ENCODE measurements around the gene NPIPA8. TPM values are rescaled to one million over a fixed set of nuclear protein-coding genes. Genes with fewer than 3 reads are reported as not detected.
"Not testable (repeated sequence)": the region's sequence is repeated elsewhere in the genome, so short reads cannot be mapped to it uniquely, and the experiment has no call there.

NPIPA8 gene
- total and polyA plus RNA-seq, 2 experiments from 2014 or later, result not detected

DNA sequence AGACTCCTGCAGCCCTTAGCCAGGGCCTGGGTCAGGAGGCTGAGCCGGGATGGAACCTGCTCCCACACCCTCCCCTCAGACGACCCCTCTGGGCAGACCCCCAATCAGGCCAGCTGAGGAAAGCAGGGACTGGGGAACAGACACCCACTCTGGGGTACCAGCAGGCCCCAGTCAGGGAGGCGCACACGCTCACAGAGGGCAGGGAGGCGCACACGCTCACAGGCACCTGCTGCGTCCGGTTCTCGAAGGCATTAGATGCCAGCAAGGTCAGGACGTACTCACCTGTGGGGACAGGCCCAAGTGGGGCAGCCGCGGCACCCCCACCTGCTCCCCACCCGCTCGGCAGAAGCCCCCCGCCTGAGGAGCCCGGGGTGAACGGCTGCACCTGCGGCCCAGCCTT lies 8.1 kb upstream of the NPIPA8 start:
- ATAC-seq; H3K4me1 ChIP-seq (ENCODE audit: insufficient read depth); H3F3A ChIP-seq (replicated peaks; ENCODE audit: low read depth): not testable (repeated sequence)

GRCh38 chr16:18341986-18342385 lies 5.5 kb upstream of the NPIPA8 start:
- H3K4me3 Mint-ChIP-seq; DNase-seq (ENCODE audit: low spot score); H3K27me3 ChIP-seq (ENCODE audit: insufficient read depth); H3K79me2 ChIP-seq (replicated peaks; ENCODE audit: insufficient read depth); H3K4me2 ChIP-seq; H3K27me3 Mint-ChIP-seq (ENCODE audit: insufficient read depth, low read depth, poor library complexity); H3K9me3 Mint-ChIP-seq; H3K27ac ChIP-seq (ENCODE audit: low read depth); H3K4me3 ChIP-seq; H3K9me2 ChIP-seq (ENCODE audit: insufficient read depth); H3K4me1 ChIP-seq (ENCODE audit: insufficient read depth); H4K20me1 ChIP-seq (replicated peaks; ENCODE audit: insufficient read depth); ATAC-seq; H2AFZ ChIP-seq; H3K36me3 ChIP-seq (ENCODE audit: insufficient read depth); H3F3A ChIP-seq (replicated peaks; ENCODE audit: low read depth); H3K27ac Mint-ChIP-seq; H3K36me3 Mint-ChIP-seq (ENCODE audit: low read depth); H3K4me1 Mint-ChIP-seq: not testable (repeated sequence)

More for the DNA sequence above, 8.1 kb upstream of the NPIPA8 start:
- not testable (repeated sequence) for H3K36me3 ChIP-seq (ENCODE audit: insufficient read depth); H3K4me3 ChIP-seq; H3K9me2 ChIP-seq (ENCODE audit: insufficient read depth); H3K4me1 Mint-ChIP-seq; H3K79me2 ChIP-seq (replicated peaks; ENCODE audit: insufficient read depth); H3K4me3 Mint-ChIP-seq; H3K27me3 ChIP-seq (ENCODE audit: insufficient read depth); H3K27me3 Mint-ChIP-seq (ENCODE audit: insufficient read depth, low read depth, poor library complexity); H3K36me3 Mint-ChIP-seq (ENCODE audit: low read depth); H3K4me2 ChIP-seq; H3K9me3 Mint-ChIP-seq; H4K20me1 ChIP-seq (replicated peaks; ENCODE audit: insufficient read depth); DNase-seq (ENCODE audit: low spot score); H3K27ac Mint-ChIP-seq; H2AFZ ChIP-seq; H3K27ac ChIP-seq (ENCODE audit: low read depth)

GRCh38 chr16:18341417-18341960 lies 5.0 kb upstream of the NPIPA8 start:
- H3K36me3 ChIP-seq (ENCODE audit: insufficient read depth); H2AFZ ChIP-seq; H3K27me3 ChIP-seq (ENCODE audit: insufficient read depth); H3K36me3 Mint-ChIP-seq (ENCODE audit: low read depth); H3K4me1 ChIP-seq (ENCODE audit: insufficient read depth); H3K9me2 ChIP-seq (ENCODE audit: insufficient read depth); H3K4me1 Mint-ChIP-seq; H3K27me3 Mint-ChIP-seq (ENCODE audit: insufficient read depth, low read depth, poor library complexity); H3K27ac ChIP-seq (ENCODE audit: low read depth); H3F3A ChIP-seq (replicated peaks; ENCODE audit: low read depth); H4K20me1 ChIP-seq (replicated peaks; ENCODE audit: insufficient read depth); H3K4me3 ChIP-seq; H3K4me2 ChIP-seq; H3K27ac Mint-ChIP-seq; H3K9me3 Mint-ChIP-seq; H3K79me2 ChIP-seq (replicated peaks; ENCODE audit: insufficient read depth); ATAC-seq; DNase-seq (ENCODE audit: low spot score); H3K4me3 Mint-ChIP-seq: not testable (repeated sequence)

GRCh38 chr16:18339210-18339609 lies 2.7 kb upstream of the NPIPA8 start:
- H3K9me3 Mint-ChIP-seq; H3K27me3 Mint-ChIP-seq (ENCODE audit: insufficient read depth, low read depth, poor library complexity); ATAC-seq: not testable (repeated sequence)

DNA sequence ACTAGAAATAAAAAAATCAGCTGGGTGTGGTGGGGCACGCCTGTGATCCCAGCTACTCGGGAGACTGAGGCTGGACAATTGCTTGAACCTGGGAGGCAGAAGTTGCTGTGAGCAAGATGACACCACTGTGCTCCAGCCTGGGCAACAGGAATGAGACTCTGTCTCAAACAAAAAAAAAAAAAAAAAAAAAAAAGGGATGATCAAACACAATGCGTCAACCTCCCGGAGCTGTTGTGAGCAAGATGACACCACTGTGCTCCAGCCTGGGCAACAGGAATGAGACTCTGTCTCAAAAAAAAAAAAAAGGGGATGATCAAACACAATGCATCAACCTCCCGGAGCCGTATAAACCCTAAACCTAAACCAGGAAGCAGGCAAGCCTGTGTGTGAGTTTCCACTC lies 24.7 kb downstream of the NPIPA8 start:
- not testable (repeated sequence) for H3K27ac Mint-ChIP-seq; H3K79me2 ChIP-seq (replicated peaks; ENCODE audit: insufficient read depth); H3K9me3 Mint-ChIP-seq; H3K27me3 ChIP-seq (ENCODE audit: insufficient read depth); H3K4me3 Mint-ChIP-seq; H3K36me3 ChIP-seq (ENCODE audit: insufficient read depth); H3K4me3 ChIP-seq; H3K36me3 Mint-ChIP-seq (ENCODE audit: low read depth); ATAC-seq; H3K4me2 ChIP-seq; H3K4me1 ChIP-seq (ENCODE audit: insufficient read depth); H2AFZ ChIP-seq; H3K27ac ChIP-seq (ENCODE audit: low read depth); H3K9me2 ChIP-seq (ENCODE audit: insufficient read depth); H3K27me3 Mint-ChIP-seq (ENCODE audit: insufficient read depth, low read depth, poor library complexity); H3K4me1 Mint-ChIP-seq; DNase-seq (ENCODE audit: low spot score); H3F3A ChIP-seq (replicated peaks; ENCODE audit: low read depth); H4K20me1 ChIP-seq (replicated peaks; ENCODE audit: insufficient read depth)

More at GRCh38 chr16:18339210-18339609, 2.7 kb upstream of the NPIPA8 start:
- H3K27me3 ChIP-seq (ENCODE audit: insufficient read depth); H2AFZ ChIP-seq; H3F3A ChIP-seq (replicated peaks; ENCODE audit: low read depth); H3K9me2 ChIP-seq (ENCODE audit: insufficient read depth); H3K4me1 ChIP-seq (ENCODE audit: insufficient read depth); H3K27ac Mint-ChIP-seq; H3K4me3 ChIP-seq; H4K20me1 ChIP-seq (replicated peaks; ENCODE audit: insufficient read depth); H3K4me2 ChIP-seq; H3K36me3 ChIP-seq (ENCODE audit: insufficient read depth); H3K79me2 ChIP-seq (replicated peaks; ENCODE audit: insufficient read depth); H3K4me1 Mint-ChIP-seq; H3K27ac ChIP-seq (ENCODE audit: low read depth); H3K36me3 Mint-ChIP-seq (ENCODE audit: low read depth); H3K4me3 Mint-ChIP-seq; DNase-seq (ENCODE audit: low spot score): not testable (repeated sequence)

GRCh38 chr16:18309159-18309558 lies 27.4 kb downstream of the NPIPA8 start:
- not testable (repeated sequence) for H3K27me3 Mint-ChIP-seq (ENCODE audit: insufficient read depth, low read depth, poor library complexity)

GRCh38 chr16:18307241-18307640 lies 29.3 kb downstream of the NPIPA8 start:
- not testable (repeated sequence) for H3K79me2 ChIP-seq (replicated peaks; ENCODE audit: insufficient read depth); H3K9me2 ChIP-seq (ENCODE audit: insufficient read depth); H3K9me3 Mint-ChIP-seq; H3K4me1 Mint-ChIP-seq; H3F3A ChIP-seq (replicated peaks; ENCODE audit: low read depth); H4K20me1 ChIP-seq (replicated peaks; ENCODE audit: insufficient read depth); ATAC-seq; H3K27me3 ChIP-seq (ENCODE audit: insufficient read depth); H3K27ac Mint-ChIP-seq; H3K27ac ChIP-seq (ENCODE audit: low read depth); H3K27me3 Mint-ChIP-seq (ENCODE audit: insufficient read depth, low read depth, poor library complexity); H3K4me3 ChIP-seq; H3K36me3 ChIP-seq (ENCODE audit: insufficient read depth); H3K36me3 Mint-ChIP-seq (ENCODE audit: low read depth); H3K4me2 ChIP-seq; DNase-seq (ENCODE audit: low spot score); H2AFZ ChIP-seq; H3K4me1 ChIP-seq (ENCODE audit: insufficient read depth); H3K4me3 Mint-ChIP-seq

More at GRCh38 chr16:18309159-18309558, 27.4 kb downstream of the NPIPA8 start:
- not testable (repeated sequence) for H3K79me2 ChIP-seq (replicated peaks; ENCODE audit: insufficient read depth); H3K9me3 Mint-ChIP-seq; H3K4me1 ChIP-seq (ENCODE audit: insufficient read depth); DNase-seq (ENCODE audit: low spot score); H3K27me3 ChIP-seq (ENCODE audit: insufficient read depth); H3K36me3 Mint-ChIP-seq (ENCODE audit: low read depth); H3K27ac Mint-ChIP-seq; H3K4me3 Mint-ChIP-seq; H4K20me1 ChIP-seq (replicated peaks; ENCODE audit: insufficient read depth); ATAC-seq; H3K9me2 ChIP-seq (ENCODE audit: insufficient read depth); H3K4me2 ChIP-seq; H2AFZ ChIP-seq; H3K27ac ChIP-seq (ENCODE audit: low read depth); H3K4me1 Mint-ChIP-seq; H3F3A ChIP-seq (replicated peaks; ENCODE audit: low read depth); H3K4me3 ChIP-seq; H3K36me3 ChIP-seq (ENCODE audit: insufficient read depth)
